PFSK-1 (cell line): Measurements from ENCODE around the gene TSEN34.

Experiments
- FOXP2 ChIP-seq: optimal IDR thresholded peaks from 2 replicates; pipeline ENCODE3; 2011; ENCODE audit warnings: borderline replicate concordance, control low read depth, inconsistent platforms; ENCODE audit not compliant: insufficient read depth; ENCODE audit errors: extremely low read length, extremely low read depth
- POLR2AphosphoS5 ChIP-seq: IDR thresholded peaks from 2 replicates; pipeline ENCODE4 v1.6.1; 2012; ENCODE audit warnings: low read depth, mild to moderate bottlenecking, control low read depth, low read length, moderate library complexity
- REST ChIP-seq, 2 experiments: IDR thresholded peaks; 2 replicates each; pipeline versions ENCODE4 v1.6.1 to v1.8.0; 2011 to 2012; ENCODE audit warnings: low read depth in 2 of 2, low read length in 2 of 2, control low read depth in 1 of 2, inconsistent platforms in 1 of 2, mild to moderate bottlenecking in 1 of 2, moderate library complexity in 1 of 2; ENCODE audit not compliant: insufficient read depth in 1 of 2
- SIN3A ChIP-seq: IDR thresholded peaks from 2 replicates; pipeline ENCODE4 v1.6.1; 2012; ENCODE audit warnings: mild to moderate bottlenecking, low read length, moderate library complexity, borderline replicate concordance; ENCODE audit not compliant: insufficient read depth
- TAF1 ChIP-seq: IDR thresholded peaks from 2 replicates; pipeline ENCODE4 v1.6.1; 2012; ENCODE audit warnings: low read length, control low read depth, borderline replicate concordance; ENCODE audit not compliant: insufficient read depth

TSEN34 gene

GRCh38 chr19:54204767-54205468 is 13.8 kb downstream of the TSEN34 start:
- TF ChIP-seq POLR2AphosphoS5 (no peak), REST (IDR thresholded peaks at IDR 0.05; ENCODE audit: insufficient read depth in 1 of 2, low read depth in 2 of 2, low read length in 2 of 2) (no peak), FOXP2 (no peak), TAF1 (no peak), SIN3A (no peak)

GRCh38 chr19:54206030-54206830 is 15.1 kb downstream of the TSEN34 start:
- TF ChIP-seq TAF1 = no peak
- no peak for TF ChIP-seq SIN3A
- TF ChIP-seq POLR2AphosphoS5 = no peak
- no peak for TF ChIP-seq FOXP2
- TF ChIP-seq REST (IDR thresholded peaks at IDR 0.05; ENCODE audit: insufficient read depth in 1 of 2, low read depth in 2 of 2, low read length in 2 of 2) = no peak

GRCh38 chr19:54206831-54207177 is 15.7 kb downstream of the TSEN34 start:
- TF ChIP-seq TAF1 (no peak), POLR2AphosphoS5 (no peak), FOXP2 (no peak), REST (IDR thresholded peaks at IDR 0.05; ENCODE audit: insufficient read depth in 1 of 2, low read depth in 2 of 2, low read length in 2 of 2) (no peak), SIN3A (no peak)

- TF ChIP-seq POLR2AphosphoS5 = no peak; the same call in 1 of the 2 replicates
- TF ChIP-seq REST (IDR thresholded peaks at IDR 0.05; ENCODE audit: insufficient read depth in 1 of 2, low read depth in 2 of 2, low read length in 2 of 2) = no peak
- no peak for TF ChIP-seq FOXP2
- TF ChIP-seq SIN3A = no peak
- TF ChIP-seq TAF1 = no peak
Observed at GRCh38 chr19:54207676-54207982, 16.5 kb downstream of the TSEN34 start.
